Memory B cell (primary cell): Measurements from ENCODE around the gene PDE4D.
A peak's percentile ranks its signal among the peaks of the same experiment; 100 is the strongest.

ENCODE experiments used
- ATAC-seq: fragments of 150-1000 bp; cut with Tn5 transposase; 2 replicates; pipeline ENCODE4 v1.10.0; 2021; ENCODE audit warnings: low read depth, mild to moderate bottlenecking, moderate library complexity
- DNase-seq, 2 donors: peaks; one replicate each; pipeline ENCODE4 v3.0.0; 2022; ENCODE audit warnings: low spot score in 2 of 2
- H3K27ac Mint-ChIP-seq: one replicate; pipeline ENCODE4 v1.8.0; 2022; ENCODE audit warnings: mild to moderate bottlenecking, moderate library complexity, mixed read lengths
- H3K27me3 Mint-ChIP-seq: one replicate; pipeline ENCODE4 v1.8.0; 2022; ENCODE audit warnings: mixed read lengths
- H3K36me3 Mint-ChIP-seq: one replicate; pipeline ENCODE4 v1.8.0; 2022; ENCODE audit warnings: mild to moderate bottlenecking, mixed read lengths
- H3K4me1 Mint-ChIP-seq: one replicate; pipeline ENCODE4 v1.8.0; 2022; ENCODE audit warnings: mixed read lengths
- H3K4me3 Mint-ChIP-seq: one replicate; pipeline ENCODE4 v1.8.0; 2022; ENCODE audit warnings: mild to moderate bottlenecking, moderate library complexity, mixed read lengths
- H3K9me3 Mint-ChIP-seq: one replicate; pipeline ENCODE4 v1.8.0; 2022; ENCODE audit warnings: mixed read lengths

Gene PDE4D

DNA sequence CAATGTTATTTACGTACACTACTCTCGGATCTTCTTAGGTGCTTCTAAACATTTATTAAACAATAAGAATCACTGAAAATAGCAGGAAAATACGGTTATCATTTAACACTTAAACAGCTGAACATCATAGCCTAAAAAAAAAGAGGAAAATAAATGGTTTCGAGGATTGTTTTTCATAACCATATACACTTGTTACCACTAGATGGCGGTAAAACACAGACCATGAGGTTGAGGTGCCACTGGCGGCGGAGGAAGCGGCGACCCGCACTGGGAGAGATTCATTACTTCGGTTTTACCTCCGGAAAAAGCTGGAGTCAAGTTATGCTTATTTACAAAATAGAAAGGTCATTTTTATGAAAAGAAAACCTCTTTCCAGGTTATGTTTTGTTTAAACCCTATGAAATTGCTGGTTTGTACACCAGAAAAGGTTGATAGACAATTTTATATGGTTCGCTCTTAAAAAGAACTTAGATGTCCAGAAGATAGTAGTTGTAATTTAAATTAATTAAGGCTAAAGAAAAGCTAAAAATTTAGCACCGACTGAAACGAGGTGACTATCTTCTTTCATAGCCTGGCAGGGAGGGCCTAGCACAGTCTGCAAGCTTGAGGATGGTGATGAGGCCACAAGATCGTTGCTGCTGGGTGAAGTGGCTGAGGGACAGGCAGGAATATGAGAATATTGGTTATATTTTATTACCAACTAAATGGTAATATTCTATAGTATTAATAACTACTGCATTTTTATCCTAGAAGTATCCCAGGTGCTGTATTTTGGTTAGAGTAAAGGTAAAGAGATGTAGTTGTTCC, 704.9 kb downstream of the PDE4D start:
- Mint-ChIP-seq H3K36me3 (no peaks in the 10 kb centered on the region), H3K4me1 (peaks cover 3% of the 10 kb centered on the region), H3K27ac (no peak overlapping the region), H3K9me3 (no peaks in the 10 kb centered on the region), H3K27me3 (peaks cover 2% of the 10 kb centered on the region), H3K4me3 (peak overlapping the region; percentile 24)
- DNase-seq: peak; percentile 28 to 62
- peak; percentile 68 for ATAC-seq

- ATAC-seq (no peak), DNase-seq (no peak)
- no peak overlapping the region for H3K27ac Mint-ChIP-seq
- H3K36me3 Mint-ChIP-seq: no peaks in the 10 kb centered on the region
- peaks cover 3% of the 10 kb centered on the region for H3K4me1 Mint-ChIP-seq
- H3K9me3 Mint-ChIP-seq: no peaks in the 10 kb centered on the region
- H3K4me3 Mint-ChIP-seq: no peak overlapping the region
- peaks cover 2% of the 10 kb centered on the region for H3K27me3 Mint-ChIP-seq
These were observed 705.7 kb downstream of the PDE4D start for GRCh38 chr5:59187857-59188256.

DNA sequence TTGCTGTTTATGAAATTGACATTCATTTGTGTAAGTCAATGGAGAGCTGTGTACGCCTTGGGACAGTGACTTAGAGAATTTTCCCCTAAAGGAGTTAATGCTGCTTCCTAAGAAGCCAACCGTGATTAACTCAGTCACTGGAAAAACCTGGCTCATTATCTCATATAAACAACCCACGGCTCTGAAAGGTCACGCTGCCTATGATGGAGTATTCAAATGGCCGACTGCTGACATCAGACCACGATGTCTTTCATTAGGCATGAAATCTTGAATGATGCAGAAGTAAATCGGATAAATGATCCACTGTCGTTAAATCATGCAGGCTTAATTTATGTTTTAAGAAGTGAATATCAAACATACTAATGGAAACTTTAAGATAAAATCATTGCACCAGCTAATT, 706.9 kb downstream of the PDE4D start:
- DNase-seq: no peak
- H3K36me3 Mint-ChIP-seq: no peaks in the 10 kb centered on the region
- no peaks in the 10 kb centered on the region for H3K9me3 Mint-ChIP-seq
- ATAC-seq: no peak
- H3K27me3 Mint-ChIP-seq: peaks cover 2% of the 10 kb centered on the region
- H3K27ac Mint-ChIP-seq: no peak overlapping the region
- H3K4me1 Mint-ChIP-seq: peaks cover 3% of the 10 kb centered on the region
- no peak overlapping the region for H3K4me3 Mint-ChIP-seq

- ATAC-seq (no peak), DNase-seq (no peak)
- Mint-ChIP-seq H3K27me3 (peaks cover 2% of the 10 kb centered on the region), H3K4me3 (no peak overlapping the region), H3K4me1 (peaks cover 3% of the 10 kb centered on the region), H3K9me3 (no peaks in the 10 kb centered on the region), H3K27ac (no peak overlapping the region), H3K36me3 (no peaks in the 10 kb centered on the region)
These were observed 707.7 kb downstream of the PDE4D start for GRCh38 chr5:59185757-59186385.

DNA sequence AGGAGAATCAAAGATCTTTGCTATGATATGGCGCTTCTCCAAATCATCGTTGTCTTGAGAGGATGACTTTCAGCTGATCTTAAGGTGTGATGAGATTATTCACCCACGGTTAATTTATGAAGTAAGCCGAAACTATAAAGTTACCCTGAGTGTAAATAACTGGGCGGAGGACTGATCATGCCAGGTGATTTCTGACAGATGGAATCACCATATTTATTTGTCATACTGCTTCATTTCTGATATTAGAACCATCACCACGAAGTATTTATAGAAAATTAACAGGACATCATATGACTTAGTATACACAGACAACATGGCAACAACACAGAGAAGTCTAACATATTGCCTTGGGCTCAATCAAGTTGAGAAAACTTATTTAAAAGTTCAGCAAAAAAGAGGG, 708.8 kb downstream of the PDE4D start:
- ATAC-seq: no peak
- no peaks in the 10 kb centered on the region for H3K27me3 Mint-ChIP-seq
- peaks cover 10% of the 10 kb centered on the region for H3K4me1 Mint-ChIP-seq
- no peaks in the 10 kb centered on the region for H3K9me3 Mint-ChIP-seq
- H3K36me3 Mint-ChIP-seq: peaks cover 2% of the 10 kb centered on the region
- DNase-seq: no peak
- H3K27ac Mint-ChIP-seq: no peak overlapping the region
- H3K4me3 Mint-ChIP-seq: no peak overlapping the region

DNA sequence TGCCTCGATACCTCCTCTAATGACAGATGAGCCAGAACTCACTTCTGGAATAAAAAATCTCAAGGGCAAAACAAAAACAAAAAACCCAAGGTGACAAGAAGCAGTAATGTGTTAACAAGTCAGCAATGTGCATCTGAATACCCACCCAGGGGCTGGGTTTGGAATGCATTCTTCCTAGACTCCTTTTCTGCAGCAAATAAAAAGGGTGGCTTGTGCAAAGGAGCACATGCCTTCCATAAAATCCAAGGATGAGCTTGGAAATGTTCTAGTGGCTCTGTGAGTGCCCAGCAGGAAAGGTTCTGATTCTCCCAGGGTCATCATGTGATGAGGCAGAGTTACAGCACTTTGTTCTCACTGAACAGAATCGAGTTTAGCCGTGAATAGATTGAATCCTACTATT, 710.8 kb downstream of the PDE4D start:
- no peaks in the 10 kb centered on the region for H3K27me3 Mint-ChIP-seq
- peaks cover 2% of the 10 kb centered on the region for H3K36me3 Mint-ChIP-seq
- H3K27ac Mint-ChIP-seq: no peak overlapping the region
- ATAC-seq (no peak), DNase-seq (no peak)
- no peak overlapping the region for H3K4me3 Mint-ChIP-seq
- peaks cover 6% of the 10 kb centered on the region for H3K4me1 Mint-ChIP-seq
- no peaks in the 10 kb centered on the region for H3K9me3 Mint-ChIP-seq

GRCh38 chr5:59180515-59180914, 713.0 kb downstream of the PDE4D start:
- H3K4me1 Mint-ChIP-seq: peaks cover 6% of the 10 kb centered on the region
- no peak overlapping the region for H3K27ac Mint-ChIP-seq
- H3K36me3 Mint-ChIP-seq: peaks cover 2% of the 10 kb centered on the region
- no peaks in the 10 kb centered on the region for H3K9me3 Mint-ChIP-seq
- ATAC-seq (no peak), DNase-seq (no peak)
- H3K27me3 Mint-ChIP-seq: no peaks in the 10 kb centered on the region
- no peak overlapping the region for H3K4me3 Mint-ChIP-seq

DNA sequence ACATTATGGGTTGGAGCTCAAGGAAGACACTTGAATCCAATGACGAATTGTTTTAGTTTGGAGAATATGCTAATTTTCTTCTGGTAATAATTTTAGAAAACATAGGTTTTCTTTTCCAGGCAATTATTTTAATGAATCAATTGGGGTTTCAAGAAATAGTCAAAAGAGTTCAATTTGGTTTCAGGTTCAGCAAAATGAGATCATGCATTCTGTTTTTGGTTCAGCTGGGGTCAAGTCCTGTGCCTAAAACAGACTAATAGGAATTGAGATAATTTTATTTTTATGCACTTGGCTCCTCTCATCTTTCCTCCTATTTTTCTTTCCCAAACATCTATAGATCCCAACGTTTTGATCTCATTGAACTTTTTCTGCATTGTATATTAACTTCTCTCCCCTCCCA, 713.8 kb downstream of the PDE4D start:
- H3K27me3 Mint-ChIP-seq: no peaks in the 10 kb centered on the region
- peaks cover 6% of the 10 kb centered on the region for H3K4me1 Mint-ChIP-seq
- no peak overlapping the region for H3K27ac Mint-ChIP-seq
- DNase-seq: no peak
- H3K4me3 Mint-ChIP-seq: no peak overlapping the region
- H3K9me3 Mint-ChIP-seq: no peaks in the 10 kb centered on the region
- ATAC-seq: no peak
- H3K36me3 Mint-ChIP-seq: peaks cover 2% of the 10 kb centered on the region

DNA sequence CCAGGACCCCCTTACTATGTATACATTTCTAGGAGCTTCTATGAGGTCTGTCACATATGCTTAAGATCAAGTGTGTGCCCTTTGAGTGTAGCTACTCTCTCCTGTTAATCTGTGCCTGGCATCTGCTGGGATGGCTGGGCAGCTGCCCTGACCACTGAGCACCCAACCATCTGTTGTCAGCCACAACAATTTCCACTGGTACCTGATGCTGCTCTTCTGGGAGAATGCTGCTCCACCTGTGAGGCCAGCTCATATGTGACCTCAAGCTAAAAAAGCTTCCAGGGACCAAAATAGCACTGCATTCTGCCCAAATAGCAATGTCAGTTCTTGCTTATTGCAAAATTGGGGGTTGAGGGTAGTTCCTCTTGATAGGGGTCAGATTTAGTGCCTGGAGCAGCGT, 715.0 kb downstream of the PDE4D start:
- Mint-ChIP-seq H3K27me3 (no peaks in the 10 kb centered on the region), H3K36me3 (peaks cover 2% of the 10 kb centered on the region), H3K9me3 (no peaks in the 10 kb centered on the region), H3K4me1 (peaks cover 6% of the 10 kb centered on the region), H3K4me3 (no peak overlapping the region), H3K27ac (no peak overlapping the region)
- no peak for DNase-seq
- ATAC-seq: no peak

- H3K36me3 Mint-ChIP-seq: peaks cover 2% of the 10 kb centered on the region
- DNase-seq (no peak), ATAC-seq (no peak)
- no peaks in the 10 kb centered on the region for H3K27me3 Mint-ChIP-seq
- H3K27ac Mint-ChIP-seq: no peak overlapping the region
- no peak overlapping the region for H3K4me3 Mint-ChIP-seq
- no peaks in the 10 kb centered on the region for H3K9me3 Mint-ChIP-seq
- H3K4me1 Mint-ChIP-seq: peaks cover 6% of the 10 kb centered on the region
These were observed 715.5 kb downstream of the PDE4D start for GRCh38 chr5:59178071-59178470.

DNA sequence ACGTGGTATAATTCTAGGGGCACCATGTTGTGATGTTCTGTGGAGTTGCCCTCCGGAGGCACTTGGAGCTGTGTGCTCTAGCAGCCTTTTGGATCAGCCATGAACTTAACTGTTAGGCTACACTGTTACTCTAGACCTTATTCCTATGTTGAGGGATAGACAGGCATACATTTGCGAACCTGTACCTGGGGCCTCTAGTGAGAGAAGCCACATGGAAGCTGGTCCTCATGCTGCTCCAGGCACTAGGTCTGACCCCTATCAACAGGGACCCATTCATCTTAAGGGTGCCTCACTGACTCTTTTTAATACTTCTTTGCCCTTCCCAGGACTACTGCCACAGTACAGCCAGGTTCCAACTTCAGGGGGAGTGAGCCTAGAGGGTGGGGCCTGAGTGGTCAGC, 715.9 kb downstream of the PDE4D start:
- Mint-ChIP-seq H3K4me3 (no peak overlapping the region), H3K27ac (no peak overlapping the region), H3K9me3 (no peaks in the 10 kb centered on the region), H3K4me1 (peaks cover 6% of the 10 kb centered on the region), H3K27me3 (no peaks in the 10 kb centered on the region), H3K36me3 (peaks cover 2% of the 10 kb centered on the region)
- ATAC-seq (no peak), DNase-seq (no peak)

GRCh38 chr5:59174248-59174844, 719.2 kb downstream of the PDE4D start:
- no peaks in the 10 kb centered on the region for H3K4me1 Mint-ChIP-seq
- no peak overlapping the region for H3K4me3 Mint-ChIP-seq
- H3K27ac Mint-ChIP-seq: no peak overlapping the region
- H3K36me3 Mint-ChIP-seq: no peaks in the 10 kb centered on the region
- no peaks in the 10 kb centered on the region for H3K9me3 Mint-ChIP-seq
- no peaks in the 10 kb centered on the region for H3K27me3 Mint-ChIP-seq
- ATAC-seq (peak; percentile 46), DNase-seq (no peak)

GRCh38 chr5:59173578-59173977, 719.9 kb downstream of the PDE4D start:
- H3K4me3 Mint-ChIP-seq: no peak overlapping the region
- DNase-seq (no peak), ATAC-seq (no peak)
- no peaks in the 10 kb centered on the region for H3K27me3 Mint-ChIP-seq
- H3K9me3 Mint-ChIP-seq: no peaks in the 10 kb centered on the region
- H3K27ac Mint-ChIP-seq: no peak overlapping the region
- H3K4me1 Mint-ChIP-seq: no peaks in the 10 kb centered on the region
- H3K36me3 Mint-ChIP-seq: no peaks in the 10 kb centered on the region

DNA sequence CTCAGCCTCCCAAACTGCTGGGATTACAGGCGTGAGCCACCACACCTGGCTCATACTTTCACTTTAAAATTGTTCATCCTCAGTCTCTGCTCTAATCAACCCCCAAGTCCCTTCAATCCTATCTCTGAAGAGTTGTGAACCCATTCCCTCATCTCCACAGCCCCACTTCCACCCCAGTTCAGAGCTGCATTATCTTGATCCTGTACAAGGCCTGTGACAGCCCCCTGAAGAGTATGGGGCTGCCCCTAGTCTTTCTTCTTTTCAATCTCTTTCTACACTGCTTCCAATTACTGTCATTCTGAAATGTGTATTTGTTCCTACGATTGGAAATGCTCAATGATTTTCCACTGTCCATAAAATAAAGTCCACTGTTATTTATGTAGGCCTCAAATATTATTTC, 722.4 kb downstream of the PDE4D start:
- ATAC-seq: no peak
- Mint-ChIP-seq H3K9me3 (no peaks in the 10 kb centered on the region), H3K36me3 (no peaks in the 10 kb centered on the region), H3K27me3 (no peaks in the 10 kb centered on the region), H3K4me1 (no peaks in the 10 kb centered on the region), H3K4me3 (no peak overlapping the region), H3K27ac (no peak overlapping the region)
- no peak for DNase-seq
